Glomerular visceral epithelial cell (primary cell): Measurements from ENCODE around the gene CDC42SE2.
A peak's percentile ranks its signal among the peaks of the same experiment; 100 is the strongest.
"Not testable (repeated sequence)": the region's sequence is repeated elsewhere in the genome, so short reads cannot be mapped to it uniquely, and the experiment has no call there.

Experiments used
- DNase-seq: peaks from one replicate; pipeline ENCODE4 v3.0.0-alpha.2; 2016; ENCODE audit errors: extremely low spot score

Gene CDC42SE2

GRCh38 chr5:131318455-131318854 lies 54.6 kb downstream of the CDC42SE2 start:
- DNase-seq = no peak

GRCh38 chr5:131321066-131321465 lies 57.2 kb downstream of the CDC42SE2 start:
- DNase-seq = no peak

- no peak for DNase-seq
These were observed 59.1 kb downstream of the CDC42SE2 start for GRCh38 chr5:131322926-131323325.

GRCh38 chr5:131323378-131323777 lies 59.5 kb downstream of the CDC42SE2 start:
- no peak for DNase-seq

- DNase-seq = no peak
These were observed 60.5 kb downstream of the CDC42SE2 start for GRCh38 chr5:131324303-131324702.

GRCh38 chr5:131328536-131329285 lies 64.9 kb downstream of the CDC42SE2 start:
- peak; percentile 35 for DNase-seq

DNA sequence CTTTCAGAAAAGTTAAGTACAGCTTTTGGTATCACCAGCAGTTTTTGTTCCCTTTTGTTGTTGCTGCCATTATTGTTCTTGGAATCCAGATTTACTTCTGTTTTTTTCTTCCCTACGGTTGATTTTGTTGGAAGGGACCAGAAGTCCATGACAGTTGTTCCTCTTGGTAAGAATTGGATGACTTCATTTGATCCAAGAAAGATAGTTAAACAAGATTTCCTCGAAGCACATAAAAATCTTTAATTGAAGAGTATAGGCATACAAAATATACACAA lies 65.4 kb downstream of the CDC42SE2 start:
- DNase-seq = no peak

- DNase-seq = no peak
These were observed 66.2 kb downstream of the CDC42SE2 start for GRCh38 chr5:131330031-131330430.

- not testable (repeated sequence) for DNase-seq
These were observed 71.9 kb downstream of the CDC42SE2 start for GRCh38 chr5:131335756-131336155.

GRCh38 chr5:131336801-131337200 lies 72.9 kb downstream of the CDC42SE2 start:
- not testable (repeated sequence) for DNase-seq

DNA sequence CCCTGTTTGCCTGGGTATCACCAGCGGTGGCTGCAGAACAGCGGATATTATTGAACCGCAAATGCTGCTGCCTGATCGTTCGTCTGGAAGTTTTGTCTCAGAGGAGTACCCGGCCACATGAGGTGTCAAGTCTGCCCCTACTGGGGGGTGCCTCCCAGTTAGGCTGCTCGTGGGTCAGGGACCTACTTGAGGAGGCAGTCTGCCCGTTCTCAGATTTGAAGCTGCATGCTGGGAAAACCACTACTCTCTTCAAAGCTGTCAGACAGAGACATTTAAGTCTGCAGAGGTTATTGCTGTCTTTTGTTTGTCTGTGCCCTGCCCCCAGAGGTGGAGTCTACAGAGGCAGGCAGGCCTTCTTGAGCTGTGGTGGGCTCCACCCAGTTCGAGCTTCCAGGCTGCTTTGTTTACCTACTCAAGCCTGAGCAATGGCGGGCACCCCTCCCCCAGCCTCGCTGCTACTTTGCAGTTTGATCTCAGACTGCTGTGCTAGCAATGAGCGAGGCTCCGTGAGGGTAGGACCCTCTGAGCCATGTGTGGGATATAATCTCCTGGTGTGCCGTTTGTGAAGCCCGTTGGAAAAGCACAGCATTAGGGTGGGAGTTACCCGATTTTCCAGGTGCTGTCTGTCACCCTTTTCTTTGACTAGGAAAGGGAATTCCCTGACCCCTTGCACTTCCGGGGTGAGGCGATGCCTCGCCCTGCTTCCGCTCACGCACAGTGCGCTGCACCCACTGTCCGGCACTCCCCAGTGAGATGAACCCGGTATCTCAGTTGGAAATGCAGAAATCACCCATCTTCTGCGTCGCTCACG lies 73.6 kb downstream of the CDC42SE2 start:
- not testable (repeated sequence) for DNase-seq

GRCh38 chr5:131338051-131338453 lies 74.2 kb downstream of the CDC42SE2 start:
- DNase-seq = no peak

- not testable (repeated sequence) for DNase-seq
These were observed 80.4 kb downstream of the CDC42SE2 start for GRCh38 chr5:131344288-131344687.

- DNase-seq = not testable (repeated sequence)
These were observed 82.4 kb downstream of the CDC42SE2 start for GRCh38 chr5:131346204-131346603.

DNA sequence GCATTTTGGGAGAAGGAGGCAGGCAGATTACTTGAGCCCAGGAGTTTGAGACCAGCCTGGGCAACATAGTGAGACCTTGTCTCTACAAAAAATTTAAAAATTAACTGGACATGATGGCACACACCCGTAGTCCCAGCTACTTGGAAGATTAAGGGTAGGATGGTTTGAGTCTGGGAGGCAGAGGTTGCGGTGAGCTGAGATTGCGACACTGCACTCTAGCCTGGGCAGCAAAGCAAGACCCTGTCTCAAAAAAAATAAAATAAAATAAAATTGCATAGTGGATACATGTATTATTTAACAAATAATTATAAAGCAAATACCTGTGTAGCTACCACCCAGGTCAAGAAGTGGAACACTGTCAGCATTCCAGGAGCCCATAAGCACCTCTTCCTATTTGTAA lies 90.1 kb downstream of the CDC42SE2 start:
- DNase-seq = no peak

DNA sequence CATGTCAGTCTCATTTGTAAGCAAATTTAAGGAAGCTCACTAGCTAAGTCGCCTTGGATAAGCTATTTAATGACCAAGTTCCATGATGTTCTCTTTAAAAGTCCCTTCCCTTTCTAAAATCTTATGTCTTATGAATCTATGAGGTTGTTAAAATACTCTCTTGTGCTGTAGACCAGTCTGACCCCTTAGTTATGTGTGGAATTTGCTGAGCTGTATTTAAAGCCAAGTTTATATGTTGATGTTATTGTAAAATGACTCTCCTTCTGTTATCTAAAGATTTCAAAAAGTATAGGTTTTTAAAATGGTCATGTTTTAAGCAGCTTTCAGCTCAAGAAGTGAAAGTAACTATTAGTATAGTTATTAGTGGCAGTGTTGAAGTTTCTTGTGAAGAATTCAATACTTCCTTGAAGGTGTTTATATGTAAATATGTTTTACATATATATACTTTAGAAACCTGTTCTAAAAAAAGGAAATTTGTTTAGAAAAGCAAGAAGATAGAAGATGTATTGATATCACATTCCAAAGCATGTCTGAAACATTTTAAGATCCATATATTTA lies 92.2 kb downstream of the CDC42SE2 start:
- no peak for DNase-seq

DNA sequence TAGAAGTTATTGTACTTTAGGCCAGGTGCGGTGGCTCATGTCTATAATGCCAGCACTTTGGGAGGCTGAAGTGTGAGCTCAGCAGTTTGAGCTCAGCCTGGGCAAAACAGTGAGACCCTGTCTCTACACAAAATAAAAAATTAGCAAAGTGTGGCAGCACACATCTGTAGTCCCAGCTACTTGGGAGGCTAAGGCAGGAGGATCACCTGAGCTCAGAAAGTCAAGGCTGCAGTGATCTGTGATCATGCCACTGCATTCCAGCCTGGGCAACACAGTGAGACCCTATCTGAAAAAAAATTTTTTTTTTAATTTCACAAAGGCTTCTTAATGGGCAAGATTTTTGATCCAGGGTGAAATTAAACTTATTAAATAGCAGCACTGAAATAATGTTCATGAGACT lies 92.8 kb downstream of the CDC42SE2 start:
- no peak for DNase-seq

DNA sequence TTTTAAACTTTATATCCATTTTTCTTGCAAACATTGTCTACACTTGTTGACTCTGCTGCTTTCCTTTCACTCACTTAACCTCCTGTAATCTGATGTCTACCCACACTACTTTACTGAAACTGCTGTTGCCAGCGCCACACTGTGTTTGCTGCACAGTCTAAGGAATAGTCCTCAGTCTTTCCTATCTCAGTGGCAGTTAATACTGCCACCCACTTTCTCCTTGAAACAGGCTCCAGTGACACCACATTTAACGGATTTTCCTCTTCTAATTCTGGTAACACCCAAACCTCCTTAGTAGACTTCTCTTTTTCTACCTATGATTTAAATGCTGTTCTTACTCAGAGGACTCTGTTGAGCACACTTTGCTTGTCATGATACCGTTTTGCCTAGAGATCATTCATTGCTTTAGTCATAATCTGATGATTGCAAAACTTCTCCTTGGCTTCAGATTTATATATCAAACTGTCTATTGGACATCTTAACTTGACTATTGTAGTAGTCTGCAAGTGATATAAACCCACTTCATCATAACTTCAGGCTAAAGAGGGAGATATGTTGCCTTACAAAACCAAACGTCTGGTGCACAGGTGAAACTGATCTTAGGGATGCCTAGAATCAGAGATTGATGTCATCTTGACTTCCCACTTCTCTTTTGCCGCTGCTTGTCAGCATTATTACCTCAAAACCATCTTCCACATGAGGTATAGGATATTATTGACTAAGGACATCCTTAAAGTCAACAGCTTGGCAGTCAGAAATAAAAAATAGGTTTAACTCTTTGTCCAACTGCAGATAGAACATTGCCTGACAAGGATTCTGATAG lies 94.1 kb downstream of the CDC42SE2 start:
- DNase-seq = no peak

GRCh38 chr5:131361677-131362315 lies 97.9 kb downstream of the CDC42SE2 start:
- no peak for DNase-seq

DNA sequence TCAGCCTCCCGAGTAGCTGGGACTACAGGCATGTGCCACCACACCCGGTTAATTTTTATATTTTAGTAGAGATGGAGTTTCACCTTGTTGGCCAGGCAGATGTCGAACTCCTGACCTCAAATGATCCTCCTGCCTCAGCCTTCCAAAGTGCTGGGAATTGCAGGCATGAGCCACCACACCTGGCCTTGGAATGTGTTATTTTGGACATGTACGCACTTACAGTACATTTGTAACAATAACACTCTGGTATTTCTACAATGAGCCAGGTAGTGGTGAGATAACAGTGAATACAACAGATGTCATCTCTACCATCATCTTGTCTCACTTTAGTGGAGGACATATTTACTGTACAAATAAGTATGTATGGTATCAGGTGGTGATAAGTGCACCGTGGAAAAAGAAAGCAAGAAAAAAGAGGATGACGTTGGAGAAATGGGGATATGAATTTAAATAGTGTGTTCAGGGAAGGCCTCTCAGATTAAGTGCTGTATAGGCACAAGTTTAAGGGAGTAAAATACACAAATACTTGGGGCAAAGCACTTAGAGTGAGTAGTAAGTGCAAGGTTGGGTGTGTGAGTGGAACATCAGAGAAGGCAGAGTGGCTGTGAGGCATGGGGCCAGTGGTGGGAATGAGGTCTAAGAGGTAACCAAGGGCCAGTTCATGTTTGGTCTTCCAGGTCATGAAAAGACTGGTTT lies 100.1 kb downstream of the CDC42SE2 start:
- no peak for DNase-seq

- no peak for DNase-seq
These were observed 100.7 kb downstream of the CDC42SE2 start for GRCh38 chr5:131364507-131365050.
